B cell (primary cell): ENCODE results near the gene PDLIM7.

Experiments
- CTCF ChIP-seq: fragments of 200-600 bp; IDR thresholded peaks from one replicate; pipeline ENCODE4 v1.8.0; 2022; ENCODE audit warnings: antibody characterized with exemption, mild to moderate bottlenecking
- EZH2 ChIP-seq: IDR thresholded peaks from 2 replicates; pipeline ENCODE4 v1.6.1; 2012; ENCODE audit warnings: borderline replicate concordance, low read depth, mild to moderate bottlenecking, moderate library complexity, low read length; ENCODE audit not compliant: insufficient read depth, poor library complexity, severe bottlenecking

GRCh38 chr5:177499842-177500241 is 2.4 kb upstream of the PDLIM7 start:
- TF ChIP-seq EZH2 (no peak), CTCF (no peak)
